Hematopoietic multipotent progenitor cell treated with erythropoietin and hydrocortisone succinate and interleukin-3 and kit ligand, for 4 days (in vitro differentiated cells): ENCODE data around the gene WDR82.
"Not testable (repeated sequence)": the region's sequence is repeated elsewhere in the genome, so short reads cannot be mapped to it uniquely, and the experiment has no call there.

Experiments used
- DNase-seq: peaks from one replicate; pipeline ENCODE4 v3.0.0-alpha.2; 2015

WDR82 gene

DNA sequence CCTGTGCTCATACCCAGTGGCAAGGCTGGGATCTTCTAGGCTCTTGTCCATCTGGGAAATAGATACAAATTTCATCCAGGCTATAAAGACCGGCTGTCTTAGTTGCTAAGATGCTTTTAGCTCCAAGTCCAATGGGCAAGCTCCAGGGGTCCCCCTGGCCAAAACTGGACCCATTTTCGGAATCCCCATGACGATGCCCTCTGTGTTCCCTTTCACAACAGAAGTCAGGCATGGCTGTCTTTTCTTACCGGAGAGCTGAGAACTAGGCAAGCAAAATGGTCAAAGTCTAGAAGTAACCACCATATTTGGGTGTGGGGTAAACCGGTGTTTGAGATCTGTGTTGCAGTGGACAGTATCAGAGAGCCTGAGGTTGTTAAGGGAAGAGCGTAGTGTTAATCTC lies 10.2 kb upstream of the WDR82 start:
- DNase-seq, result no peak

GRCh38 chr3:52286777-52287110 lies 8.3 kb upstream of the WDR82 start:
- no peak for DNase-seq

DNA sequence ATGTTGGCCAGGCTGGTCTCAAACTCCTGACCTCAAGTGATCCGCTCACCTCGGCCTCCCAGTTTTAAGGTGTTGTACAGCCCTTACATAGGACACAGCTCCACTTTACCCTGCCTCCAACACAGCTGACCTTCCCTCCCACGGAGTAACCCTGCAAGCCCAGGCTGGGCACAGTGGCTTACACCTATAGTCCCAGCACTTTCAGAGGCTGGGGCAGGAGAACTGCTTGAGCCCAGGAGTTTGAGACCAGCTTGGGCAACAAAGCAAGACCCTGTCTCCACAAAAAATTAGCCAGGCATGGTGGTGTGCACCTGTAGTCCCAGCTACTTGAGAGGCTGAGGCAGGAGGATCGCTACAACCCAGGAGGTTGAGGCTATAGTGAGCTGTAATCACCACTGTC lies 5.6 kb upstream of the WDR82 start:
- not testable (repeated sequence) for DNase-seq

- DNase-seq, result no peak
Measured at GRCh38 chr3:52283306-52283705, 4.9 kb upstream of the WDR82 start.

DNA sequence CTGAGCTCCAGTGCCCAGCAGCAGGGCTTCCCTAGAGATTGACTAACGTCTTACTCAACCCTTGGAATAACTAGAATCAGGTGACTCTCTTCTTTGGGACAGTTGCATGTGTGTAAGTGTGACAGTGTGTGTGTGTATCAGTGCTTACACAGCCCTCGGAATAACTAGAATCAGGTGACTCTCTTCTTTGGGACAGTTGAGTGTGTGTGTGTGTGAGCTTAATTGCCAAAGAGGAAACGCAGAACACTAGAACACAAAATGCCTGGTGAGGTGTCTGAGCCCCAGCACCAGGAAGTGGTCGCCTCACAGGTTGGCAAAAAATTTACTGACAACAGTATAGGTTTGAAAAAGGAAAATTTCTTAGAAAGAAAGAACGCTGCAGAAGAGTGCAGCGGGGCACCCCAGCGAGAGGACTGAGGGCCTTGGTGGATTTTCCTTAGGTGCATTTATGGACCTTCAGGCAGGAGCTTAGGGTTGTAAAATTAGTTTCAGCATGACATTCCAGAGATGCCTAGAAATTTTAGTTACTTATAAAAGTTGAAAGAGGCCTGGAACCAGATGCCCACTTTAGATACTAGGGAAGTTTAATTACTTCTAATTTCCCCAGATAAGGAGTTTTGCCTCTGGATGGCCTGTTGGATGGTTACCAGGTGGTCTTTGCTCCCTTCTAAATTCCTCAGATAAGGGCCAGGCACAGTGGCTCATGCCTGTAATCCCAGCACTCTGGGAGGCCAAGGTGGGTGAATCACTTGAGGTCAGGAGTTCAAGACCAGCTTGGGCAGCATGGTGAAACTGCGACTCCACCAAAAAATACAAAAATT lies 3.7 kb upstream of the WDR82 start:
- DNase-seq, result peak; percentile 58

- DNase-seq, result peak; percentile 56
Measured at GRCh38 chr3:52280050-52280461, 1.6 kb upstream of the WDR82 start.

DNA sequence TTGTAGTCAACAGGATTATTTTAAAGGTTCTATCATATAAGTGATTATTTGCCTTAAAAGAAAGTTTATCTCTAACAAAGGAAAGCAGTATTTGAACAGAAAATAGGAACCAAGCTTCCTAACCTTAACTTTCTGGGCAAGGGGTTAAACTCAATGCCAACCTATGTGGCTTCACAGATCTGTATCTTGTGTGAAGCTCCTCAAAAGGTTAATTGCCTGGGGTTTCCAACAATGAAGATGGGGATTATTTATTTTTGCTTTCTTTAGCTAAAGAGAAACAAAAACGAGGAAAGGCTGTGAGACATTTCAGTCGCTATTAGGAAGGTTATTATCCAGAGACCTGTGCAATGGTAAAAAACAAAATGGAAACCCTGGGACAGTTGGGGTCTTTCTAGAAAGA lies 1.1 kb upstream of the WDR82 start:
- no peak for DNase-seq

GRCh38 chr3:52277972-52278509 lies 408 bp downstream of the WDR82 start:
- peak; percentile 81 for DNase-seq

DNA sequence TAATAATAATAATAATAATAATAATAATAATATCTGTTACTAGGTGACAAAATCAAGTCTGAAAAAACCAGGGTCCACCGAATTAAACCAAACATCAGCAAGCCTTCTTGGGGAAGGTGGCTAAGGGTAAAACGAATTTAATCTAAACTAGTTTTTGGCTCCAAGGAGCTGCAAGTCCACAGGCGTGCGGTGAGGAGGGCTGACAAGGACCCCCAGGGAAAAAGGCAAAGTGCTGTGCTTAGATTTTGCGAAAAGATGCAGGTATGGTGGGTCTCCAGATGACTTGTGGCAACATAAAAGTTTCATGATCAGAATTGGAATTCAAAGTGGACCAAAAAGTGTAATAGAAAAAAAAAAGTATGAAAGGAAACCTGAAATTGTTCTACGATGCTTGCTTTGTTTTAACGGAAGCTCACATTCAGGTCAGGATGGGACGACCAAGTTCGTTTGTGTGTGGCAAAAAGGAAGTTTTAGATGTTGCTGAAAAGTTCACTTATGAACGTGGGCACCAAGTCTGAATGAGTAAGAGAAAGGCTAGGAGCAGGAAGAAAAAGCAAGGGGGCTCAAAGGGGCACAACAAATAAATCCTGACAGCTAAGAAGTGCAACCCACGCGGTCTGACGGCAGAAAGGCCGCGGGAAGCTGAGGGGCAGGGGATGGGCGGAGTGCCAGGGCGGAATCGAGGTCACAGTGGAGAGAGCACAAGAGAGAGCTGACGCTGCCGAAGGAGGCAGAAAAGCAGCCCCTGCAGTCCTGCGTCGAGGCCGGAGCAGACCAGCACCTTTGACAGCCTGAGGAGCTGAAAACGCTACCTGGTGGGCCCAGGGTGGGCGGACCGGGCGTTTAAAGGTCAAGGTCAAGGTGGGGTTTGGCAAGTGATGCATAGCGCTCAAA lies 1.1 kb downstream of the WDR82 start:
- DNase-seq, result peak; percentile 91

DNA sequence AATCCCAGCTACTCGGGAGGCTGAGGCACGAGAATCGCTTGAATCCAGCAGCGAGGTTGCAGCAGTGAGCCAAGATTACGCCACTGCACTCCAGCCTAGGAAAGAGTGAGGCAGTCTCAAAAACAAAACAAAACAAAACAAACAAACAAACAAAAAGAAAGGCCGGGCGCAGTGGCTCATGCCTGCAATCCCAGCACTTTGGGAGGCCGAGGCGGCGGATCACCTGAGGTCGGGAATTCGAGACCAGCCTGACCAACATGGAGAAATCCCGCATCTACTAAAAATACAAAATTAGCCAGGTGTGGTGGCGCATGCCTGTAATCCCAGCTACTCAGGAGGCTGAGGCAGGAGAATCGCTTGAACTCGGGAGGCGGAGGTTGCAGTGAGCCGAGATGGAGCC lies 3.7 kb downstream of the WDR82 start:
- not testable (repeated sequence) for DNase-seq

GRCh38 chr3:52272831-52273230 lies 5.6 kb downstream of the WDR82 start:
- DNase-seq, result no peak

- not testable (repeated sequence) for DNase-seq
Measured at GRCh38 chr3:52272172-52272571, 6.3 kb downstream of the WDR82 start.

DNA sequence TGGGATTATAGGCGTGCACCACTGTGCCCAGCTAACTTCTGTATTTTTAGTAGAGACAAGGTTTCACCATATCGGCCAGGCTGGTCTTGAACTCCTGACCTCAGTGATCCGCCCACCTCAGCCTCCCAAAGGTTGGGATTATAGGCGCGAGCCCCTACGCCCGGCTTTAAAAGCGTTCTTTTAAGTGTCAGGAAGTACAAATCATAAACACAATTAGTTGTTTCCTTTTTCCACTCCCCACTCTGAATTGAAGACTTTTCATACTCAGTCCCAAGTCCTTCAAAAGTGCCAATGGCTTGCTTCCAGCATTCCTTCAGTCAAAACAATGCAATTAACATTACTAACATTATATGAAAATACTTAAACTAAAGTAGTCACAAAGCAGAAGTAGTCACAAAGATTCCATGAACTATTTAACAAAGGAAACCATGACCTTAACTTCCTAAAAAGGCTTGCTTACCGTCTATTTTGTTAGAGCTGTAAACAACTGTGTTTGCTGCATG lies 8.1 kb downstream of the WDR82 start:
- DNase-seq, result peak; percentile 11

GRCh38 chr3:52269776-52270175 lies 8.7 kb downstream of the WDR82 start:
- DNase-seq, result no peak

GRCh38 chr3:52268036-52268435 lies 10.4 kb downstream of the WDR82 start:
- no peak for DNase-seq

GRCh38 chr3:52265387-52265786 lies 13.1 kb downstream of the WDR82 start:
- no peak for DNase-seq

GRCh38 chr3:52262447-52262846 lies 16.0 kb downstream of the WDR82 start:
- DNase-seq, result no peak

- no peak for DNase-seq
Measured at GRCh38 chr3:52259448-52259847, 19.0 kb downstream of the WDR82 start.

GRCh38 chr3:52259035-52259434 lies 19.4 kb downstream of the WDR82 start:
- no peak for DNase-seq

DNA sequence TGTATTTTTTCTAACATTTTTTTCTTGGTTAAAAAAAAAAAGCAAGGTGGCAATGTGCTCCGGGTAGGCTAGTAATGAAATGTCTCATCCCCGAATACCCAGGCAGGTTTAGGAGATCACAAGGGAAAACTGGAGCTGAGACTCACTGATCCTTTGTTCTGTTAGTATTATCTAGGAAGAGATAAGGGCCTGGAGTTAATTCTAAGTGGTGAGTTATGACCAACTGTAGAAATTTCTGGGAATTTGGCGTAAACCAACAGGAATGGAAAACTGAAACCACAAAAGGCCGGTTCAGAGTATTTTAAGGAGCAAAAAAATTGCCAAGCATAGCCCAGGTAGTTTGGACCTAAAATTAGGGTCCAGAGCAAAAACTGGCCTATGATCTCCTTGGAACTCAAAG lies 20.5 kb downstream of the WDR82 start:
- DNase-seq, result no peak

DNA sequence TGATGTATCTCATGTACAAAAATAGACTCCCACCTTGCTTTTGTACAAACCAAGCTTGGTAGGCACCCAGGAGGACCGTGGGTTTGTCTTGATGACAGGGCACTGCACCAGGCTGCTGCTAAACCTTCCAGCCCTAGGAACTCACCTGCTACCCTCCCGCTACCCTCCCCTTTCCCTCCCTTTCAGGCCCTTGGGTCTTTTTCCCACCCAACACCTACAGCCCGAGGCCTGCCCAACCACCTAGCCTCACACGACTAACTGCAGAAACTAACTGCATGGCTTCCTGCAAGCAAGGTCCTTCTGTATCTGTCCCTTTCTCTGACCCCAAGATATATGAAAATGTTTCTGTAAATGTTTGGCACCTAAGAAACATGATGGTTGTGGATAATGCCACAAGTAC lies 21.8 kb downstream of the WDR82 start:
- DNase-seq, result no peak

GRCh38 chr3:52256159-52256558 lies 22.3 kb downstream of the WDR82 start:
- no peak for DNase-seq

GRCh38 chr3:52254608-52255007 lies 23.8 kb downstream of the WDR82 start:
- DNase-seq, result no peak
